OCI-LY1 (cell line): ENCODE data around the gene MYOCOS.

ENCODE experiments used
- H2AFZ ChIP-seq: fragments of 200-600 bp; sonication (generic), shearing (Covaris generic); 2 replicates; pipeline ENCODE4 v1.6.0; 2014; ENCODE audit warnings: antibody characterized with exemption, mild to moderate bottlenecking, low read length
- H3F3A ChIP-seq: fragments of 200-600 bp; sonication (generic), shearing (Covaris generic); 2 replicates; pipeline ENCODE4 v1.6.0; 2014; ENCODE audit warnings: mild to moderate bottlenecking, antibody characterized with exemption, low read length, moderate library complexity; ENCODE audit not compliant: insufficient read depth
- H3K27ac ChIP-seq: fragments of 200-600 bp; sonication (generic); 2 replicates; pipeline ENCODE4 v1.5.1; 2014; ENCODE audit warnings: low read length, mixed run types, mild to moderate bottlenecking, low read depth; ENCODE audit not compliant: poor library complexity, severe bottlenecking
- H3K27me3 ChIP-seq: fragments of 200-600 bp; sonication (generic); 2 replicates; pipeline ENCODE4 v1.6.0; 2014; ENCODE audit warnings: antibody characterized with exemption, mild to moderate bottlenecking, low read length, moderate library complexity; ENCODE audit not compliant: insufficient read depth
- H3K36me3 ChIP-seq: fragments of 200-600 bp; sonication (generic); 2 replicates; pipeline ENCODE4 v1.6.1; 2014; ENCODE audit warnings: mild to moderate bottlenecking, antibody characterized with exemption, low read length, moderate library complexity, mixed read lengths; ENCODE audit not compliant: insufficient read depth
- H3K4me1 ChIP-seq: fragments of 200-600 bp; sonication (generic); 2 replicates; pipeline ENCODE4 v1.5.1; 2014; ENCODE audit warnings: mild to moderate bottlenecking, low read length, moderate library complexity; ENCODE audit not compliant: insufficient read depth, severe bottlenecking
- H3K4me2 ChIP-seq: fragments of 200-600 bp; sonication (generic), shearing (Covaris generic); 2 replicates; pipeline ENCODE4 v1.6.1; 2014; ENCODE audit warnings: low read length
- H3K4me3 ChIP-seq: fragments of 200-600 bp; sonication (generic); 2 replicates; pipeline ENCODE4 v1.5.1; 2014; ENCODE audit warnings: low read length, low read depth, mild to moderate bottlenecking, mixed read lengths; ENCODE audit not compliant: poor library complexity, severe bottlenecking
- H3K79me2 ChIP-seq: fragments of 200-600 bp; shearing (Covaris generic); 2 replicates; pipeline ENCODE4 v1.6.1; 2016; ENCODE audit warnings: mixed run types, low read length, mixed read lengths; ENCODE audit not compliant: insufficient read depth
- H3K9ac ChIP-seq: fragments of 200-600 bp; sonication (generic), shearing (Covaris generic); 2 replicates; pipeline ENCODE4 v1.6.1; 2014; ENCODE audit warnings: mild to moderate bottlenecking, low read length, mixed read lengths
- H3K9me2 ChIP-seq: fragments of 200-600 bp; sonication (generic), shearing (Covaris generic); 2 replicates; pipeline ENCODE4 v1.6.1; 2014; ENCODE audit warnings: low read depth, mild to moderate bottlenecking, low read length, mixed read lengths
- H3K9me3 ChIP-seq: fragments of 200-600 bp; shearing (Covaris generic); 2 replicates; pipeline ENCODE4 v1.6.1; 2014; ENCODE audit warnings: low read length, mixed read lengths
- H4K20me1 ChIP-seq: fragments of 200-600 bp; sonication (generic), shearing (Covaris generic); 2 replicates; pipeline ENCODE4 v1.6.0; 2016; ENCODE audit warnings: mild to moderate bottlenecking, low read length; ENCODE audit not compliant: insufficient read depth
- EZH2 ChIP-seq: fragments of 200-600 bp; sonication (generic), shearing (Covaris generic); IDR thresholded peaks from 2 replicates; pipeline ENCODE4 v1.8.0; 2017; ENCODE audit warnings: borderline replicate concordance, mixed run types, mild to moderate bottlenecking, antibody characterized with exemption, low read length, moderate library complexity, mixed read lengths
- TF ChIP-seq, protein P1 (sequence below): fragments of 200-600 bp; sonication (generic), shearing (Covaris generic); IDR thresholded peaks from 2 replicates; pipeline ENCODE4 v1.5.1; 2017; ENCODE audit warnings: mild to moderate bottlenecking, antibody characterized with exemption, low read length, moderate library complexity, mixed read lengths

Gene MYOCOS

GRCh38 chr1:171663854-171664575, 42.0 kb downstream of the MYOCOS start:
- no peak overlapping the region for H3K9ac ChIP-seq
- TF ChIP-seq EZH2: no peak
- TF ChIP-seq, protein P1, sequence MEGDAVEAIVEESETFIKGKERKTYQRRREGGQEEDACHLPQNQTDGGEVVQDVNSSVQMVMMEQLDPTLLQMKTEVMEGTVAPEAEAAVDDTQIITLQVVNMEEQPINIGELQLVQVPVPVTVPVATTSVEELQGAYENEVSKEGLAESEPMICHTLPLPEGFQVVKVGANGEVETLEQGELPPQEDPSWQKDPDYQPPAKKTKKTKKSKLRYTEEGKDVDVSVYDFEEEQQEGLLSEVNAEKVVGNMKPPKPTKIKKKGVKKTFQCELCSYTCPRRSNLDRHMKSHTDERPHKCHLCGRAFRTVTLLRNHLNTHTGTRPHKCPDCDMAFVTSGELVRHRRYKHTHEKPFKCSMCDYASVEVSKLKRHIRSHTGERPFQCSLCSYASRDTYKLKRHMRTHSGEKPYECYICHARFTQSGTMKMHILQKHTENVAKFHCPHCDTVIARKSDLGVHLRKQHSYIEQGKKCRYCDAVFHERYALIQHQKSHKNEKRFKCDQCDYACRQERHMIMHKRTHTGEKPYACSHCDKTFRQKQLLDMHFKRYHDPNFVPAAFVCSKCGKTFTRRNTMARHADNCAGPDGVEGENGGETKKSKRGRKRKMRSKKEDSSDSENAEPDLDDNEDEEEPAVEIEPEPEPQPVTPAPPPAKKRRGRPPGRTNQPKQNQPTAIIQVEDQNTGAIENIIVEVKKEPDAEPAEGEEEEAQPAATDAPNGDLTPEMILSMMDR: no peak
- no peak overlapping the region for H3K27ac ChIP-seq
- H3K36me3 ChIP-seq: no peaks in the 10 kb centered on the region
- no peak overlapping the region for H3K4me3 ChIP-seq
- H3K4me1 ChIP-seq: no peaks in the 10 kb centered on the region
- no peaks in the 10 kb centered on the region for H3K9me3 ChIP-seq
- no peaks in the 10 kb centered on the region for H3K9me2 ChIP-seq
- no peak overlapping the region for H3K4me2 ChIP-seq
- no peak overlapping the region for H2AFZ ChIP-seq
- H3F3A ChIP-seq: no peaks in the 10 kb centered on the region
- no peaks in the 10 kb centered on the region for H3K27me3 ChIP-seq
- H4K20me1 ChIP-seq: no peaks in the 10 kb centered on the region
- H3K79me2 ChIP-seq: no peaks in the 10 kb centered on the region

DNA sequence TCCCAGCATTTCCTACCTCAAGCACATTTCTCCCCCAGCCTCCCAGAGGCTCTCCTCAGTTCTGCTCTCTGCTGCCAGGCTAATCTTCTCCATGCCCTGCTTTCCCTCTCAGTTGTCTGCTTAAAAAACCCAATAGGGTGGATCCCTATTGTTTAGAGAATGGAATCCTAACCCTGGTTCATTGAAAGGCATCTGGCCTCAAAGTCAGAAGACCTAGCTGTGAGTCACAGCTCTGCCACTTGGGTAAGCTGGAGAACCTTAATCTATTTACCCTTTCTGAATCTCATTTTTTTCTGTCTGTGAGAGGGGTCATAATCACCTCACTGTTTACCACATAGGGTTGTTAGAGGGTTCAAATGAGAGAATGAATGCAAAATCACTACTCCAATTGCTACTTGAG, 42.9 kb downstream of the MYOCOS start:
- no peak overlapping the region for H2AFZ ChIP-seq
- H3F3A ChIP-seq: no peaks in the 10 kb centered on the region
- H3K27me3 ChIP-seq: no peaks in the 10 kb centered on the region
- H3K4me1 ChIP-seq: no peaks in the 10 kb centered on the region
- no peaks in the 10 kb centered on the region for H4K20me1 ChIP-seq
- H3K9me3 ChIP-seq: no peaks in the 10 kb centered on the region
- no peak overlapping the region for H3K4me3 ChIP-seq
- H3K79me2 ChIP-seq: no peaks in the 10 kb centered on the region
- no peaks in the 10 kb centered on the region for H3K36me3 ChIP-seq
- TF ChIP-seq, protein P1: no peak
- no peak for TF ChIP-seq EZH2
- no peak overlapping the region for H3K4me2 ChIP-seq
- no peak overlapping the region for H3K9ac ChIP-seq
- H3K9me2 ChIP-seq: no peaks in the 10 kb centered on the region
- no peak overlapping the region for H3K27ac ChIP-seq

DNA sequence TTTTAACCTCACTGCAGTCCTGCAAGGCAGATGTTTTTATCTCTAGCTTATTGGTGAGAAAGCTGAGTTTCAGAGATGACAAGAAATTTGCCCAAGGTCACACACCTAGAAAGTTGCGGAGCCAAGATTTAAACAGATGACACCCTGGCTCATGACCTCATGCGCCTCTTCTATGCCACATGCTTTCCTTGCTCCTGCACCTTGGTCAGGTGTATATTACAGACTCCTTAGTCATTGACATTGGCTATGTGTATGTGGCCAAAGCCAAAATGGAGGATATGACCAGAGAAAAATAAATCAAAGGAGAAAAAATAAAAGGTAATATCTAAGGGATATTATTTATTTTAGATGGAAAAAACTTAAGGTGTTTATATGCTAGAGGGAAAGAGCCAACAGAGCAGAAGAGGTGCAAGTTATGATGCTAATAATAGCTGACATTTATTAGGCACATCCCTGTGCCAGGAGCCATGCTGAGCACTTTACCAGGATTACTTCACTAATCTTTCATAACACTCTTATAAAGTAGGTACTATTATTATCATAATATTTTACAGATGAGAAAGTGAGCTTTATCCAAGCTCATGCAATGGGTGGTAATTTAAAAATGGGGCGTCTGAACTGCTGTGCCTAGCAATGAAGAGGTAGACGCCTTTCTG, 44.2 kb downstream of the MYOCOS start:
- H3K9me3 ChIP-seq: no peaks in the 10 kb centered on the region
- no peaks in the 10 kb centered on the region for H3K9me2 ChIP-seq
- H3K27me3 ChIP-seq: no peaks in the 10 kb centered on the region
- no peaks in the 10 kb centered on the region for H4K20me1 ChIP-seq
- H3F3A ChIP-seq: no peaks in the 10 kb centered on the region
- TF ChIP-seq, protein P1: no peak
- no peak for TF ChIP-seq EZH2
- no peaks in the 10 kb centered on the region for H3K36me3 ChIP-seq
- H3K4me2 ChIP-seq: no peak overlapping the region
- no peak overlapping the region for H3K9ac ChIP-seq
- H2AFZ ChIP-seq: no peak overlapping the region
- H3K4me3 ChIP-seq: no peak overlapping the region
- no peaks in the 10 kb centered on the region for H3K4me1 ChIP-seq
- H3K79me2 ChIP-seq: no peaks in the 10 kb centered on the region
- H3K27ac ChIP-seq: no peak overlapping the region
